SK-N-SH treated with all-trans-retinoic acid at 6 μM for 48 hours (cell line): ENCODE results near the gene BCL7B.

ENCODE experiments used
- ARNTL ChIP-seq: fragments of 450-650 bp; formaldehyde crosslinking; IDR thresholded peaks from 2 replicates; pipeline ENCODE4 v1.5.0; 2020; ENCODE audit warnings: low read depth, mild to moderate bottlenecking, moderate library complexity, borderline replicate concordance
- CSRNP3 ChIP-seq: fragments of 250-450 bp; sonication (Bioruptor Pico); IDR thresholded peaks from 2 replicates; pipeline ENCODE4 v1.5.1; 2021; ENCODE audit warnings: mild to moderate bottlenecking, moderate library complexity
- ESRRG ChIP-seq: fragments of 250-450 bp; sonication (Bioruptor Pico); IDR thresholded peaks from 2 replicates; pipeline ENCODE4 v1.6.1; 2021; ENCODE audit warnings: mild to moderate bottlenecking
- ISL1 ChIP-seq: fragments of 250-450 bp; sonication (Bioruptor Pico); IDR thresholded peaks from 2 replicates; pipeline ENCODE4 v2.1.2; 2022; ENCODE audit warnings: mild to moderate bottlenecking, moderate library complexity
- POU6F1 ChIP-seq: fragments of 250-450 bp; sonication (Bioruptor Pico); IDR thresholded peaks from 2 replicates; pipeline ENCODE4 v1.8.0; 2021; ENCODE audit warnings: low read depth, mild to moderate bottlenecking, moderate library complexity, borderline replicate concordance
- RARB ChIP-seq: fragments of 250-450 bp; sonication (Bioruptor Pico); IDR thresholded peaks from 2 replicates; pipeline ENCODE4 v1.8.0; 2021; ENCODE audit warnings: mild to moderate bottlenecking, moderate library complexity
- TCF4 ChIP-seq: fragments of 250-450 bp; sonication (Bioruptor Pico); IDR thresholded peaks from 2 replicates; pipeline ENCODE4 v1.8.0; 2021; ENCODE audit warnings: mild to moderate bottlenecking, moderate library complexity, borderline replicate concordance
- TOX ChIP-seq: fragments of 250-450 bp; sonication (Bioruptor Pico); IDR thresholded peaks from 2 replicates; pipeline ENCODE4 v1.8.0; 2021; ENCODE audit warnings: mild to moderate bottlenecking, moderate library complexity, borderline replicate concordance
- ZFP30 ChIP-seq: fragments of 450-650 bp; formaldehyde crosslinking; IDR thresholded peaks from 2 replicates; pipeline ENCODE4 v1.5.0; 2022; ENCODE audit warnings: mild to moderate bottlenecking, moderate library complexity

GRCh38 chr7:73605601-73606220 lies 48.2 kb upstream of the BCL7B start:
- no peak for TF ChIP-seq ARNTL
- no peak for TF ChIP-seq TOX (CRISPR knock-in tag)
- TF ChIP-seq RARB = no peak
- TF ChIP-seq POU6F1 (CRISPR knock-in tag) = no peak
- no peak for TF ChIP-seq ZFP30
- TF ChIP-seq ESRRG (CRISPR knock-in tag) = no peak
- TF ChIP-seq ISL1 (CRISPR knock-in tag) = no peak
- no peak for TF ChIP-seq TCF4 (CRISPR knock-in tag)
- TF ChIP-seq CSRNP3 (CRISPR knock-in tag) = no peak
